ENCODE data around the gene MSANTD3.
"Not testable (repeated sequence)": the region's sequence is repeated elsewhere in the genome, so short reads cannot be mapped to it uniquely, and the experiment has no call there.

The MSANTD3 gene, protein sequence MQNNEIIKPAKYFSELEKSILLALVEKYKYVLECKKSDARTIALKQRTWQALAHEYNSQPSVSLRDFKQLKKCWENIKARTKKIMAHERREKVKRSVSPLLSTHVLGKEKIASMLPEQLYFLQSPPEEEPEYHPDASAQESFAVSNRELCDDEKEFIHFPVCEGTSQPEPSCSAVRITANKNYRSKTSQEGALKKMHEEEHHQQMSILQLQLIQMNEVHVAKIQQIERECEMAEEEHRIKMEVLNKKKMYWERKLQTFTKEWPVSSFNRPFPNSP

DNA sequence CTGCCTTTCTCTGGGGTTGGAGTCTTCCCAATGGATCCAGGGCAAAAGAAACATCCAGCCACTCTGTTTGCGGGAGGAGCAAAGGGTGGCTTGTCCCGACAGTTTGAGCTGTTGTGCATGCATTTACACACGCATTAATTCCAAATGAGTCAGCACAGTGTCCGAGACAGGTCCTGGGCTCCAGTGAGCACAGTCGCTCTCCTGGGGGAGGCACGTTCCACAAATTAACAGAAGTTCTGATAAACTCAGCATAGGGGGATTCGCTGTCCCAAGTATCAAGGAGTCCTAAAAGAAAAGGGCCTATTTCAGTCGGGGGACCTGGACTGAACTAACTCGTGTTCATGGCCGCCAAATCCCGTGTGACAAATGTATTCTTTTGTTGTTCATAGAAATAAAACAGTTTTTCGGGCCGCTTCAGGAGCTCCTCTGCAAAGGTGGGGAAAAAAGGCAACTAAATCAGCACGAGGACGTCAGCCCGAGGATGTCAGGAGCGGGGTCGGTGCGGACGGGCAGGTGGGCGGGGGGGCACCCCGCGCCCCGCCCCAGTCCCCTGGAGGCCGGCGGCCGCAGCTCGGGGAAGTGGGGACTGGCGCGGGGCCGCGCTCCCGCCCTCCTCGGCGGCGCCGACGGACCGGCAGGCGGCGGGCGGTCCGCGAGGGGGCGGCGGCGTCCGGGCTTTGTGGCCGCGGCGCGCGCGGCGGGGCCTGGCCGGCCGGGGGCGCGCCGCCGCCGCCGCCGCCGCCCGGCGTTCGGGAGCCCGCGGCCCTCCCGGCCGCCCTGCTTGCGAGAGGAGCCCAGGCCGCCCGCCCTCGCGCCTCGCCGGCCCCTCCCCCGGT lies at the start of gene MSANTD3:
Gene MSANTD3, plus strand, starts transcription at position 614 of the 836 bp plus-strand sequence. CDS start 14,796 bp downstream, outside the sequence.
- peak in 1 of 2 donors; percentile 48 for DNase-seq

DNA sequence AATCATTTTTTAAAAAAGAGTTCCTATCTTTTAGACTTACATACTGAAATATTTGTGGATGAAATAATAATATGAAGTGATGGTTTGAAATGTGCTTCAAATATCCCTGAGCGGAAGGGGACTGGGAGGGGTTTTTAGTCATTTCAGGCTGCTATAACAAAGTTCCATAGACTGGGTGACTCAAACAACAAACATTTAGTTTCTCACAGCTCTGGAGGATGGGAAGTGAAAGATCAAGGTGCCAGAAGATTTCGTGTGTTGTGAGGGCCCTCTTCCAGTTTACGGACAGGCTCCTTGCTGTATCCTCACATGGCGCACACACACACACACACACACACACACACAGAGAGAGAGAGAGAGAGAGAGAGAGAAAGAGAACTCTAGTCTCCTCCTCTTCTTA lies 47.1 kb upstream of the MSANTD3 start:
- DNase-seq = no peak

DNA sequence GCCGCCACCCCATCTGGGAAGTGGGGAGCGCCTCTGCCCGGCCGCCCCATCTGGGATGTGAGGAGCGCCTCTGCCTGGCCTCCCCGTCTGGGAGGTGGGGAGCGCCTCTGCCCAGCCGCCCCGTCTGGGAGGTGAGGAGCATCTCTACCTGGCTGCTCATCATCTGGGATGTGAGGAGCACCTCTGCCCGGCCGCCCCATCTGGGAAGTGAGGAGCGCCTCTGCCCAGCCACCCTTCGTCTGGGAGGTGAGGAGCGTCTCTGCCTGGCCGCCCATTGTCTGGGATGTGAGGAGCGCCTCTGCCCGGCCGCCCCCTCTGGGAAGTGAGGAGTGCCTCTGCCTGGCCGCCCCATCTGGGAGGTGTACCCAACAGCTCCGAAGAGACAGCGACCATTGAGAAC lies 34.0 kb upstream of the MSANTD3 start:
- not testable (repeated sequence) for DNase-seq

DNA sequence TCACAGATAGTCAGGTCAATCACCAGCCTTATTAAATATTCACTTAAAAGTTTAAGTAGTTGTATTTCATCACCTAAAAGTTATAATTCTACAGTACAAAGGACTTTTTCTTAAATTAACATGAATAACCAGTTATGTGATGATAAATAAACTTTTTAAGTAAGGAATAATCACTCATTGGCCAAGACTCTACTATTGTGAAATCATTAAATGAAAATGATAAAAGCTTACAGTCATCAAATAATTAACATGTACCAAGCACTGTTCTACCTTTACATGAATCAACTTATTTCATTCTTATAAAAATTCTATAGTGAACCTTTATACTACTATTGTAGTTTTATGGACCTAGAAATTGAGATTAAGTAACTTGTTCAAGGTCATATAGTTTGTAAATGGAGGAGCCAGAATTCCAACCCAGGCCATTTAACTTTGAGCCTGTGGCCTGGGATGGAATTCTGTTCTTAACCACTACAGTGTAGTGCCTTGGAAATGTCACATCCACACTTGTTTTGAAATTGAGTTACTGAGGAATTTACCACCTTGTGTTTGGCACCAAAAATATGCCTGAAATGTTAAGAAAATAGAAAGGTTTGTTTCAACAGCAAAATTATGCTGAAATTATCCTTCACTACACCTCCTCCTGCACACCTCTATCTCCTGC lies 32.8 kb upstream of the MSANTD3 start:
- no peak for DNase-seq

DNA sequence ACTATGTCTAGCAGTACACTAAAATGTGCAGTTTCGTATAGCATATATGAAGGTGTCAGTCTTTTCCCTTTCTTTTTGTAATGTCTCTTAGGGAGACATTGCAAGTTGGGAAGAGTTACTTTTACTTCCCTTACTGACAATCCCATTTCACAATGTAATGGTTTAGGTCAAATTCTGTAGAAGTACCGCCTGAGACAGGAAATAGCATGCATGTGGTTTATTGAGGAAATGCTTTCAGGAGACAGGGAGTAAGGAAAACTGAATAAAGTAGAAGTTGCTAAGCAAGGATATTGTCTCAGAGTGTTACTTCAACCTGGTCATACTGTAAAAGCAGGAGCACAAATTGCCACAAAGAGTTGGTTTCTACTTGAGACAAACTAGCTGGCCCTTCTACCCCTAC lies 32.1 kb upstream of the MSANTD3 start:
- DNase-seq = no peak

DNA sequence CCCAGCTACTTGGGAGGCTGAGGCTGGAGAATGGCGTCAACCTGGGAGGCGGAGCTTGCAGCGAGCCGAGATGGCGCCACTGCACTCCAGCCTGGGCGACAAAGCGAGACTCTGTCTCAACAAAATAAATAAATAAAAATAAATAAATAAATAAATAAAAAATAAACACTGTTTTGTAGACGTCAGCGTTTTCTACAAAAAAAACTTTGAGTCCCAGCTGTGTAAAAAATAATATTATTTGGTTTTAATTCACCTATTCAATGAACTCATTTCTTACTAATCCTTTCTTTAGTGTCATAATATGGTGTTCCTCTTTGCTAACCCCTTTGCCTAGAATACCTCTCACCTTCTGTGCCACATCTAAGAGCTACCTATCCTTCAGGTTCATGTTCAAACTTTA lies 30.2 kb upstream of the MSANTD3 start:
- no peak for DNase-seq

DNA sequence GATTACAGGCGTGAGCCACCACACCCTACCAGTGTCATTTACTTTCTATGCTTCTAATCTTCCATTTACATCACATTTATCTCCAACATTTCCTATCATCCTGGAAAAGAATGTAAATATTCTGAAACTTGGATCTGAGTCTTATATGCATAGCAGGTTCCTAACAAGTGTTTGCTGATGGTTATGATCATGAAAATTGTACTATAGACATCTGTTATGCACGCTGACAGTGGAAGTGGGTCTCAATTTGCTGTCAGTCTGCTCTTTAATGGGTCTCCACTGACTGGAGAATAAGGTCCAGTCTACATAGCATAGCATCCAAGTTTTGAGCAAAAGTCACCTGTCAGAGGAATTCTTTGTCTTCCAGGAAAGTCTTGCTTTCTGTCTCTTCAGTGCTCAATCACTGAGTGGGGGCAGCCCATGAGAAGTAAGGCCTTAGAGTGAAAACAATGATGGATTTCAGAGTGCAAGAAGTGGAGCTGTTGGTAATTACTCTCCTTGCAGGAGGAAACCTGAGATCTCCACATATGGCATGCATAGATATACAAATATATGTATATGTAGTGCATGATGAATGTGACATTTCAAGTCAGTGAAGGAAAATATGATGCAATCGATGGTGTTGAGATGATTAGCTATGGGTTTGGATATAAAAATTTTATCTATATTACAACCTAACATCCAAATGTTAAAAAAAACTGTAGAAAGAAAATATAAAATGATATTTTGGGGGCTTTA lies 29.2 kb upstream of the MSANTD3 start:
- DNase-seq = no peak

DNA sequence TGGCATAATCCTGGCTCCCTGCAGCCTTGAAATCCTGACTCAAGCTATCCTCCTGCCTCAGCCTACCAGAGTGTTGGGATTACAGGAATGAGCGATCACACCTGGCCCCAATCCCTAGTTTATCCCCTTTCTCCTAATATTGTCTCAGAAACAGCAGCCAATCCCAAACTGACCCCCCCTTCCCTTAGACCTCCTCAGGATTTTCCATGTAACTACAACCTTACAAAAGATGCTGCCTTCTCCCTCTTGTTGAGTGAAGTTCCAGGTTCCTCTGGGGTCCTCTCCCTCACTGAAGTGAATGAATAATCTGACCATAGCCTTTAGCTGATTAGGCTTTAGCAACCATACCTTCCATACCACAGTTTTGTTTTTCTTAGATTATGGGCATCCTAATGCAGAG lies 25.9 kb upstream of the MSANTD3 start:
- DNase-seq = no peak

DNA sequence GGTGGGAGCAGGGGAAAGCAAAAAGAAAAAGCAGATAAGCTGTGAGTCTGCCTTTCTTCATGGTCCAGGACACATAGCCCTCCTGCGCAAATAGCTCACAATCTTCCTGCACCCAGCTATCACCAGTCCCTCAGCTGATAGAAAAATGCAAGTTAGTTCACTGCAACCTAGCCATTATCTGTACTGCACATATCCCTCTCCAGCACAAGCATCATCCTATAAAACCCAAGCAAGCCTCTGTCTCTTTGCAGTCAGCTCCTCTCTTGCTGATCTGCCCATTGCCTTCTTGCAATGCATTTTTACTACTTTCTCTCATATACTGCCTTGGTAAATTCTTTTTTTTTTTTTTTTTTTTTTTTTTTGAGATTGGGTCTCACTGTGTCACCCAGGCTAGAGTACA lies 20.0 kb upstream of the MSANTD3 start:
- no peak for DNase-seq

DNA sequence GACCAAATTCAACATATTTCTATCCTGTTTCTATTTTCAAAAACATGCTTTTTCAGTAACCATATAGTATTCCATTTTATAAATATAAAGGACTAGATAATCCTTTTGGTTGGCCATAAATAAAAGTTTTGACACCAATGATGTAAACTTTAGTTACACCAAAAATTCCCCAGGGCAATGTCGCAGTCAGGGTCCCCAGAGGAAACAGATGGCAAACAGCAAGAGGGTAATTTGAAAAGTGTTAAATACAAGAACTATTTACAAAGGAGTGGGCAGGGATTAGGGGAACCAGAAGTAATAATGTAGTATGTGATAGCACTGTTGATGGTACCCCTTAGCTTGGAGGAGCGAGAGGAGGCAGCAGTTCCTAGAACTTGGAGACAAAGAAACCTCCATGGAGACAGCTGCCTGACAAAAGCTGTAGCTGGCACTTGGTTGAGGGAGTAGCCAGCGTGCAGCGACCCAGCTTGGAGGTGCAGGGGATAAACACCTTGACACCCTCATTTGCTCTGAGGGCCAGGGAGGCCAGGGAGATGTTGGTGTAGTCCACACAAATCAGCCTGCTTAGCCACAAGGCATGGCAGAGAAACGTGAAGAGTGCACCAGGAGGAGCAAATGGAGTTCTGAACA lies 18.3 kb upstream of the MSANTD3 start:
- no peak for DNase-seq

DNA sequence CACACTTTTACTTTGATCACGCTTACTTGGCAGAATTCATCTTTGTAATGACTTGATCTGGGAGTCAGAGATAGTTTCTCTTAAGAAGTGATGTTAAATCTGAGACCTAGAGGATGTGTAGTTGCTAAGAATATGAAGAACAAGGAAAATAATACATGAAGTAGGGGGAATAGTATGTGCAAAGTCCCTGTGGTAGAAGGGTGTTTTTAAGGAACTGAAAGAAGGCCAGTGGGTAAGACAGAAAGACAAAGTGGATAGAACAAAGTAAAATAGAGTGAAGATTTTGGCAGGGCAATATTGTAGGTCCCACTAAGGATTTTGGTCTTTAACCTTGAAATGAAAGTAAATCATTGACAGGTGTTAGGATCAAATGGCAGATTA lies 17.8 kb upstream of the MSANTD3 start:
- DNase-seq = no peak

DNA sequence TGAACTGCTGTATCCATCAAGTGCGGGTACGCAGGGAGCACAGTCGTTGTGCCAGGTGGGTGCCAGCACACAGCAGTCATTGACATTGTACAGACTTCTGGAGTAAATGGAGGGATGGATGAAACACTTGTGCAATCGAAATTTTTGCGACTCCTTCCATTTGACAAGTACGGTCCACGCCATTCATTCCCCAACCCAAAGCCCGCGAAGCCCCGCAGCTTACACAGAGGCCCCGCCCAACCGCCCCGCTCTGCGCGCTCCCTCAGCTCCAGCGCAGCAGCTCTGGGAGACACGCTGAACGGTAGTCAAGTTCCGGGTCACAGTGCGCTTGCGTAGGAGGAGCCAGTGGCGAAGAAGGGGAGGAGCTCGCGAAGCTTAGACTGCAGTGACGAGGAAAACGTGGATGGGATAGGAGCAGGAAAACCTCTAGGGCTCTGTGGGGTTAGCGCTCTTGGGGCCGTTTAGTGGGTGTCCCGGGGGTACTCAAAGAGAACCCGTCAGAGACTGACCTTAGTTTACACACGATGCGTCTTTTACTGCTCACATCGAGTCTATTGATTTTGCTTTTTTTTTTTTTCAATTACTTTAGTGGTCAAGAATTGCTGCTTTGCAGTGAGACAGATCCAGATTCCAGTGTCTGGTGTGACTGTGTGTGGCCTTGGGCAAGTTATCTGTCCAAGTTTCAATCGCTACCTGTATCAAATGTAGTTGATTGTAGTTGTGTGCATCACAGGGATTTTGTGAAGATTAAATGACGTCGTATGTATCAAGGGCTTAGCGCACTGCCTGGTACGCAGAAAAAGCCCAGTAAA lies 15.3 kb upstream of the MSANTD3 start:
- peak; percentile 57 to 92 for DNase-seq

DNA sequence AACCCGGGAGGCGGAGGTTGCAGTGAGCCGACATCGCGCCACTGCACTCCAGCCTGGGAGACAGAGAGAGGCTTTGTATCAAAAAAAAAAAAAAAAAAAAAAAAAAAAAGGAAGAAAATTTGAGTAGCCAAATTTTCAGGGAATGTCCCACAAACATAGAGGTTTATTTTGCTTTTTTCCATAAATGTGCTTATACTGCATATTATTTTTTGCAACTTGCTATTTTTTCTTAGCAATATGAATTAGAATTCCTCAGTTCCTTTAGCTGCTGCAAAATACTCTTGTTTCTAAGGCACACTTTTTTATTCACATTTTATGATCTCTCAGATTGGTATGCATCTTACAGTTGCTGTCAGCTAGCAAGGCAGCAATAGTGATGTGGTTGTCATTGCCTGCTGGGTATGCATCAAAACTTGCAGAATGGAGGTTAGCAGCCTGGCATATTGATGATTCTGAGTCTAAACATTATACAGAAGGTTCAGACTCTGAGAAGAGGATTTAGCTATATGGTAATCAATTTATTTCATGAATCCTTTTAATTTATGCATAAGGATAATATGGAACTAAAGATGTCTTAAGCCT lies 13.0 kb upstream of the MSANTD3 start:
- no peak for DNase-seq

DNA sequence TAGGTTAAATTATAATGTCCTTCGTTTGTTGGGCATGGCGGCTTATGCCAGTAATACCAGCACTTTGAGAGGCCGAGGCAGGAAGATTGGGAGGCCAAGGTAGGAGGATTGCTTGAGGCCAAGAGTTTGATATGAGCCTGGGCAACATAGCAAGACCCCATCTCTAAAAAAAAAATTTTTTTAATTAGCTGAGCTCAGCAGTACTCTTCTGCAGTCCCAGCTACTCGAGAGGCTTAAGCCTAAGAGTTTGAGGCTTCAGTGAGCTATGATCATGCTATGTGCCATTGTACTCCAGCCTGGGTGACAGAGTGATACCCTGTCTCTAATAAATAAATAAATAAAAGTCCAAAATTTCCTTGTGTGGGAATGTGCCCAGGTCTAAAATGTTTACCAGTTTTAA lies 9.1 kb upstream of the MSANTD3 start:
- DNase-seq = no peak

DNA sequence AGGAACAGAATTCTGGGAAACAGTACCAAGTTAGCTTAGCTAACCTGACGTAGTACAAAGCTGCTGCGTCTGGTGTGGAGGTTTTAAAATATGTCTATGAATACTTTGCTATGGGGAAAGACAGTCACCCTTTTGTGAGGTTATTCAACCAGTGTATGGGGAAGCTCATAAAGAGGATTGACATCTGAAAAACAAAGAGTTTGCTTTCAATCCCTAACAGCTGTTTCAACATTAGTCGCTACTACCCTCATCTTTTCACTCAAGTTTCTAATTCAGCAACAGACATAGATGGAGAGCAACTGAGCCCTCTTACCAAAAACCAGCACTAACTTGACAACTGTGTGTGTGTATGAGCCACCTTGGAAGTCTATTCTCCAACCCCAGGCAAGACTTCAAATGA lies 7.8 kb upstream of the MSANTD3 start:
- no peak for DNase-seq

DNA sequence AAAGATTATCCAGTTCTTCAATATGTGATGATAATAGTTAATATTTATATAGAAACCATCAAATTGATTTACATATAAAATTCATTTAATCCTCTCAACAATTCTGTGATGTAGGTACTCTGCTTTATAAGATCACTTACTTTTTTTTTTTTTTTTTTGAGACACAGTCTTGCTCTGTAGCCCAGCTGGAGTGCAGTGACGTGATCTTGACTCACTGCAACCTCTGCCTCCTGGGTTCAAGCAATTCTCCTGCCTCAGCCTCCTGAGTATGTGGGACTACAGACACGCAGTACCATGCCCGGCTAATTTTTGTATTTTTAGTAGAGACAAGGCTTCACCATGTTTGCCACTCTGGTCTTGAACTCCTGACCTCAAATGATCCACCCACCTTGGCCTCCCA lies 5.8 kb upstream of the MSANTD3 start:
- not testable (repeated sequence) for DNase-seq

DNA sequence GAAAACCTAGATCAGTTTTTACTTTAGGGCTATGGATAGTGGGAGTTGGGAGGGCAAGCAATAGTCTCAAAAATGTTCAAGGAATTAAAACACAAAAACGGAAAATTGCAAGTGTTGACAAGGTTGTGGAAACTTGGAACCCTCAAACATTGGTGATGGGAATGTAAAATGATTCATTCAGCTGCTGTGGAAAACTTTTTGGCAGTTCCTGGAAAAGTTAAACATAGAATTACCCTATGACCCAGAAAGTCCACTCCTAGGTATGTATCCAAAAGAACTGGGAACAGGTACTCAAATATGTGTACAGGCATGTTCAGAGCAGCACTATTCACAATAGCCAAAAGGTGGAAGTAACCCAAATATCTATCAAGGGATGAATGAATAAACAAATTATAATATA lies 1.2 kb upstream of the MSANTD3 start:
- no peak for DNase-seq

DNA sequence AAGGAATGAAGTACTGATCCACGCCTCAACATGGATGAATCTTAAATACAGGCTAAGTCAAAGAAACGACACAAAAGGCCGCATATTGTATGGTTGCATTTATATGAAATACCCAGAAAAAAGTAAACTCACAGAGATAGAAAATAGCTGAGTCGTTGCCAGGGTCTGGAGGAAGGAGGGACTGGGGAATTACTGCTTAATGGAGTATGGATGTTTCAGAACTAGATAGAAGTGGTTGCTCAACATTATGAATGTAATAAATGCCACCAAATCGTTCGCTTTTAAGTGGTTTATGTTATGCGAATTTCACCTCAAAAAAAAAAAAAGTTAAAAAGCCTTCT lies 784 bp upstream of the MSANTD3 start:
- no peak for DNase-seq

DNA sequence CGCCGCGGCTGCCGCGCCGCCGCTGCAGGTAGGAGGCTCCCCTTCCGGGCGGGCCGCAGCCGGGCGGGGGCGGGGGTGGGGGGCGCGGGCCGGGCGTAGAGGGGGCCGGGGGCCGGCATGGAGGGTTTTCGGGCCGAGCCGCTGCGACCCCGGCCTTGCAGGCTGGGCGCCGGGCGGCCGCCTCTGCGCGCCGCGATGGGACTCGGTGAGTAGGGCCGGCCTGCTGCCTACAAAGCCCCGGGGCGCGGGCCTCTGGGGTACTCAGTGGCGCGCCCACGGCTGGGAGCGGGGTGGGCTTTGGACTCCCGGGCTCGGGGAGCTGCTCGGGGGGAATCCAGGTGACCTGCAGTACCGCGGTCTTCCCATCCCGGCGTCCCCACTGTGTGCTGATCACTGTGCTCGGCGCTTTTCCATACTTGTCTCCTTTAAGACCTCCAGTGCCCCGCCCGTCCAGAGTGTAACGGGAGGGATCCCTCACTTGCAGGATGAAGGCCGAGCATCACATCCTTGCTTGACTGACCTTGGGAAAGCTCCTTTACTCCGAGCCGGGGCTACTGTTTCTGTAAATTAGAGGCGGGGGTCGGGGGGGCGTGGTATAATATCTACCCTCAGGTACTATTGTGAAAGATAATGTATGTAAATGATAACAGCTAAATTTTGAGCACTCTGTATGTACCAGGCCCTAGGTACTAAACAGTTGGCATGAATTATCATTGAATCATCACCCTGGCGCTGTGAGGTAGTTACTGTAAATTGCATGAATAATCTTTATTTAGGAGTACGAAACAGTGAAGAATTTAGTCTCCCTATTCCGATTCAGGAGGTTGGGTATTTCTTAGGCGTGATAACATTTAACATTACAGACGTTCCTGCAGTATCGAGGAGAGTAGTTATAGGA lies 672 bp downstream of the MSANTD3 start:
- peak in 1 of 2 donors; percentile 31 for DNase-seq

DNA sequence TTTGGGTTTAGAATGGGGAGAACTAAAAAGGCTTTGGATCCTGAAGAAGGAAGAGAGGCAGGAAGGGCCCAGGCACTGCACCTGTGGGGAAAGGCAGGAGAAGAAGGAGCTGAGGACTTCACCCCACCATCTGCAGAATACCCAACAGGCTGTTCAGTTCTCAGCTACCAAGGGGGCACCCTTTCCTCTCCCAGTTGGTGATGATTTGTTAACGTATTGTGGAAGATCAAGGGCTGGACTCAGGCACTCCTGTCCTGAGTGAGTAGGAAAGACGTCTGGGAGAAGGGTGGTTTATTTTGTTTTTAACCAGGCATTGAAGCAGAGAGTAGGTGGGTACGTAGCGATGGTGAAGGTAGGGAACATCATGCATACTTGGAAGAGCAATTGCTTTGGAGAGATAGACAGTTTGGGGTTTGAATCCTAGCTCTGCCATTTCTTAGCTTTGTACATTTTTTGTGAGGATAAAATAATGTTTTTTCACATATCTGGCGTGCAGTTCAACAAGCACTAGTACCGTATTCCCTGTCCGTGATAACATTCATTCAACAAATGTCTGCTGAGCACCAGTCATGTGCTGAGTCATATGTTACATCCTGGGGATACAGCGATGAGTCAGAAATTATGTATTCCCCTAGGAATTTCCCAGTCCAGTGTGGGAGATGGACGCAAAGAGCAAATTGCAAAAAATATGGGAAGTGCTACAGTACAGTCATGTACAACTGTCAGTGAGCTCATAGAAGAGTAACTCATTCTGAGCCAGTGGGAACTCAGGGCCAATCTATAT lies 2.1 kb downstream of the MSANTD3 start:
- DNase-seq = no peak
